Measurements from ENCODE around the gene STPG4. TPM values are rescaled to one million over a fixed set of nuclear protein-coding genes. Genes with fewer than 3 reads are reported as not detected.

Gene STPG4
- total RNA-seq, 1 donor from 2014 or later, result not detected

- no peak for DNase-seq (ENCODE audit: low read depth)
Observed at GRCh38 chr2:47048801-47049480, 106.2 kb downstream of the STPG4 start.

GRCh38 chr2:47046271-47046670 is 108.8 kb downstream of the STPG4 start:
- TF ChIP-seq CTCF (conservative IDR thresholded peaks at IDR 0.05; ENCODE audit: low read depth, low read length), result no peak
- DNase-seq (ENCODE audit: low read depth), result no peak
- no peak overlapping the region for H3K4me3 ChIP-seq (ENCODE audit: low read depth, low read length)

More at GRCh38 chr2:47048801-47049480, 106.2 kb downstream of the STPG4 start:
- no peak overlapping the region for H3K4me3 ChIP-seq (ENCODE audit: low read depth, low read length)
- TF ChIP-seq CTCF (conservative IDR thresholded peaks at IDR 0.05; ENCODE audit: low read depth, low read length), result no peak

GRCh38 chr2:47043891-47044239 is 111.2 kb downstream of the STPG4 start:
- H3K4me3 ChIP-seq (ENCODE audit: low read depth, low read length), result no peak overlapping the region
- DNase-seq (ENCODE audit: low read depth), result no peak
- TF ChIP-seq CTCF (conservative IDR thresholded peaks at IDR 0.05; ENCODE audit: low read depth, low read length), result no peak

GRCh38 chr2:47043142-47043890 is 111.8 kb downstream of the STPG4 start:
- DNase-seq (ENCODE audit: low read depth), result peak; percentile 75
- peak overlapping the region; percentile 42 for H3K4me3 ChIP-seq (ENCODE audit: low read depth, low read length)
- no peak for TF ChIP-seq CTCF (conservative IDR thresholded peaks at IDR 0.05; ENCODE audit: low read depth, low read length)

GRCh38 chr2:47041891-47042684 is 113.0 kb downstream of the STPG4 start:
- no peak for TF ChIP-seq CTCF (conservative IDR thresholded peaks at IDR 0.05; ENCODE audit: low read depth, low read length)
- no peak for DNase-seq (ENCODE audit: low read depth)
- H3K4me3 ChIP-seq (ENCODE audit: low read depth, low read length), result no peak overlapping the region

GRCh38 chr2:47041063-47041462 is 114.0 kb downstream of the STPG4 start:
- H3K4me3 ChIP-seq (ENCODE audit: low read depth, low read length), result no peak overlapping the region
- no peak for TF ChIP-seq CTCF (conservative IDR thresholded peaks at IDR 0.05; ENCODE audit: low read depth, low read length)
- DNase-seq (ENCODE audit: low read depth), result no peak
